T-helper 1 cell treated with Interleukin-12 subunit alpha and Interleukin-12 subunit beta and Interleukin-4 antibody, amounts not matched to agents 30 ng/mL and 1 ng/mL, for 36 hours (primary cell): ENCODE measurements around the gene B4GALT6. TPM values are rescaled to one million over a fixed set of nuclear protein-coding genes. Genes with fewer than 3 reads are reported as not detected.

ENCODE experiments used
- intact Hi-C: fragments of 100-400 bp; cut with micrococcal nuclease; formaldehyde crosslinking; loops from one replicate; pipeline ENCODE4 v1.15.1; 2024
- total RNA-seq: library from RNA; stranded (reverse); gene quantifications from 2 replicates; pipeline ENCODE4 v1.2.3, GENCODE V29; 2022

Gene B4GALT6
- total RNA-seq, 1 donor from 2014 or later, result 2.0 TPM

DNA sequence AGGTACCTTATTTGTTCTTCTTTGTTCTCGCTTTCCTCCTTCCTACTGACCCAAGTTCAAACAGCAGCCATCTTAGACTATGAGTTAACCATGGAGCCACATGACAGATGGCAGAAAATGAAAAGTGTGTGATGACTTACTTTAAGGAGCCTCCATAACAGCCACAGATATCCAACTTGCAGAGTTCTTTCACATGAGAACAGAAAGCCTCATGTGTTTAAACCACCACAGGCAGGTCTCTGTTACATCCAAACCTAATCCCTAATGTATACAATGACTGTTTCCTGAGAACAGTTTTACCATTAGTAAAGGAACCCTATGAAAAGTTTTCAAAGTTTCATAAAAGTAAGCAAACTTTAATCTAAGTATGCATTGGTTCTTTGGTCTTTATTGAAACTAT lies 20.3 kb downstream of the B4GALT6 start:
- intact Hi-C loops, result no loop called here

GRCh38 chr18:31661965-31662364 lies 22.4 kb downstream of the B4GALT6 start:
- intact Hi-C loops, result no loop called here

- intact Hi-C loops, result no loop called here
Observed at GRCh38 chr18:31660763-31661162, 23.6 kb downstream of the B4GALT6 start.

- intact Hi-C loops, result loop anchor here (2.0 to 5.0 kb wide), 3 partner anchors 21 to 358 kb away; partner anchors contain the start of gene RNF125
Observed at GRCh38 chr18:31659576-31660177, 24.7 kb downstream of the B4GALT6 start.

DNA sequence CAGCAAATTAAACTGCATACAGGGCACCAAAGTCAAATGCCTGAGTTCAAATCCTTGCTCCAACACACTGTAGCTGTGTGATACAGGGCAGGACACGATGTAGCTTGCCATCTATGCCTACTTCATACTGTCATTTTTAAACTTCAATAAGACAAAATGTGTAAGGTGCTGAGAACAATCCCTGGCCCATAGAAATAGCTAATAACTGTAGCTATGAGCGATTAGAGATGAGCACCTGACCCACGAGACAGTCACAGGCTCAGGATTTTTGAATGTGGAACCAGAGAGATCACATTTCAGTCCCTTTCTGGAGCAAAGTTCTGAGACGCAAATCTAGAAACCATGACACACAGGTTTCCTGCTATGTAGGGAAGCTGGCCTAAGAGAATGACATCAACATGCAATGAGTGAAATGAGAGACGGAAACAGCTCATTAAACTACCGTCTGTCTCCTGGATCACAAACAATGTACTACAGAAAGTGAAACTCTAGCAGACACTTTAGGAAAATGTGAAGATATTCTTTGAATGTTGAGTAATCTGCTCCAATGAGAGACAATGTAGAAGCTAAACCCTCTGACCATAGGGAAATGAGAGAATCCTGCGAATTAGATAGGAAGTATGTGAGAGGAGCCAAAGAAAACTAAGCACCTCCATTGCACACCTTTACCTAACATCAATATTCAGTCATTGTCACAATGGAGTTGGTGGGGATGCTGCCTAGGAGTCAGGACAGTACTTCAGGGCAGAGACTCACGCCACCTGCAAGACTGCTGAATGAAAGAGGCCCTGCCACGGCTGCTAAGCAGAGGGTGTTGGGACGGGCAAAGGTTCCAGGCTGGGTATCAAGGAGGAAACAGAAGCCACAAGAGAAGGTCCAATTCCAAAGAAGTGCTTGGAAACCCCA lies 25.5 kb downstream of the B4GALT6 start:
- intact Hi-C loops, result loop anchor here (2.0 to 5.0 kb wide), 3 partner anchors 22 to 358 kb away; partner anchors contain the start of gene RNF125

DNA sequence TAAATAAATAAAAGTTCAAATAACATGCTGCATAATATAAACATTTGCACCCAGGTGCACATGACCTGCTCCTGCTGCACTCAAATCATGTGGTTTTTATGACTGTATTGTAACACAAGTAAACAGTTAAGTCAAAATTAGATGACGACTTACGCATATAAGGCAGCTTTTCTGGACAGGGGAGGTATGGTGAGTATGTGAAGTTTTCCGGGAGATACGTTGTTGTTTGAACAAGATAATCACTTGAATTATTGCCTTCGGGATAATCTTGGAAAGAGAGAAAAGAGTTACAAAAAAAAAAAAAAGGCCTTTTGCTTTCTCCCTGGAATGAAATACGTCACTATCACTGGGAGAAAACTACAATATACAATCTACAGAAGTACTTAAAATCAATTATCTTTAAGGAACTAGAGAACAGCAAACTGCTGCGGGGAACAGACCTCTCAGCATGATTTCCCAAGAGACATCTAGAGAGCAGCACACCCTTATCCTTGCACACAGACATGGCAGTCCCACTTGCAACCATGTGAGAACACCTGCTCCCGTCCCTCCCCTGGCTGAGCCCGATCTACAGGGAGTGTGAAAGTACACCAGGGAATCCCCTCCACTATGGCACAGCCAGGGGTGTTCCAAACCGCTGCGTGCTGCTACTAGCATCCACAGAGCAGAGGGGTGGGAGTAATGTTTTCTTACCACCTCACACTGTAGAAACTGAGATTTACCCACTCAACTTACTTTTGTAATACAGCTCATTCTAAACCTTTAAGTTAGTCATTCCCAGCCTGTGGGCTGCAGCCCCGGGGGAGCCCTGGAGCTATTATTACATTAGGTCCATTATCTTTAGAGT lies 26.3 kb downstream of the B4GALT6 start:
- intact Hi-C loops, result loop anchor here (2.0 to 5.0 kb wide), 3 partner anchors 23 to 359 kb away; partner anchors contain the start of gene RNF125

DNA sequence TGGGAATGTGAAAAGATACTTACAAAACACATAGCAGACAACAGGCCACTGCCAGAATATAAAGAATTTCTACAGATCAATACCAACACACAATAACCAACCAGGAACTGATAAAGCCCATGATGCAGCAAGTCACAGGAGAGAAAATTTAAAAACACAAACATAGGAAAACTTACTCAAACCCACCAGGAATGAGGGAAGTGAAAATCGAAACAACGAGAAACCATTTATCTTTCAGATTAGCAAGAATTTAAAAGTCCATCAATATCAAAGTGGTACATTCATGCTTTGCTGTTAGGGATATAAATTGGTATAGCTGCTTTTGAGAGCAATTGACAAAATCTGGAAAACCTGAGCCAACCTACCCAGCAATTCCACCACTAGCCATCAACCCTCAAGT lies 27.6 kb downstream of the B4GALT6 start:
- intact Hi-C loops, result loop anchor here (5.0 kb wide), 2 partner anchors 36 to 361 kb away; partner anchors contain the start of gene RNF125

DNA sequence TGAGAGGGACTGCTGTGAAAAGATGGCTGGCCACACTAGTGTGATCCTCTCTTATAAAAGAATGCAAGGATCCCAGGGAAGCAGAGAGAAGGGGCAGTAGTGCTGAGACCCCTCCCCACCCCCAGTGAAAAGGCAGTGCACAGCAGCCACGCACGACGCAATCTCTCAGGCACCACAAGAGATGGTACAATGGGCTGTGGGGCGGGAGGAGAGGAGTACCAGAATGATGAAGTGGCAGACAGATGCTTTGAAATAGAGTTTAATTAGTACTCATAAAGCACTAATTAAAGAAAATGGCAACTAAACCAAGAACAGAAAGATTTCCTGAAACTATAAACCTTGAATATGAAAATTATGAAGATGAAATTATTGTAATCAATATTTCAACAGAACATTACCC lies 29.0 kb downstream of the B4GALT6 start:
- intact Hi-C loops, result loop anchor here (5.0 kb wide), 2 partner anchors 37 to 362 kb away; partner anchors contain the start of gene RNF125

DNA sequence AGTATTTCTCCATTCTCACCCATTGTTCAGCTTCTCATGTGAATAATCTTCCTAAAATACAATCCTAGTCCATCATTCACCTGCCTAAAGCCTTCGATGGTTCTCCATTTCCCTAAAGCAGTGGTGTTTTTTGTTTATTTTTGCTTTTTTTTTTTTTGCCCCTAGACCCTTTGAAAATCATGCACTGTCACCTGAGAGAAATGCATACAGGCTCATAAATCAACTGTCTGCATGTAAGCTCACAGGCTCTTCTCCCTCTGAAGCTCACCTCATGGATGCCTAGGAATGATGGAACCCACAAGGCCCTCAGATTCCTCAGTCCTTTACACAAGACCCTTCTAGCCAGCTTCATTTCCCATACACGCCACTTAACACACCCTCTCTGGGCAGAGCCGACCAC lies 31.5 kb downstream of the B4GALT6 start:
- intact Hi-C loops, result no loop called here

DNA sequence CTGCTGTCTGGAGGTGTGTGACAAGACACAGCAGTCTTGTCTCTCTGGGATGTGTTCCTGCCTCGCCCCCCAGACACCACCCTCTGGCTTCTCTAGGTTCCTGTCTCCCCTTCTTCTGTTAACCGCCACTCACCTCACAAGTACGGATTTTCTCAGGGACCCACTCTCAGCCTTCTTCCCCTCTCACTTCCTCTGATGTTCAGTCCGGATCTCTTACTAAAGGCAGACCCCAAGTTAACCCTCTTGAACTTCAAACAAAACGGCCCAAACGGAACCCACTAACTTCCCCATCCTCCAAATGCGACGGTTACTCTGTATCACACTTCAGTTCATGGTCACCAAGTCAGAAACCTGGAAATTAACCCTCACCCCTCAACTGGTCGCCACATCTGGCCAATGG lies 32.0 kb downstream of the B4GALT6 start:
- intact Hi-C loops, result no loop called here

- intact Hi-C loops, result no loop called here
Observed at GRCh38 chr18:31651369-31651768, 33.0 kb downstream of the B4GALT6 start.

- intact Hi-C loops, result no loop called here
Observed at GRCh38 chr18:31649978-31650719, 34.2 kb downstream of the B4GALT6 start.

- intact Hi-C loops, result no loop called here
Observed at GRCh38 chr18:31649449-31649848, 34.9 kb downstream of the B4GALT6 start.

DNA sequence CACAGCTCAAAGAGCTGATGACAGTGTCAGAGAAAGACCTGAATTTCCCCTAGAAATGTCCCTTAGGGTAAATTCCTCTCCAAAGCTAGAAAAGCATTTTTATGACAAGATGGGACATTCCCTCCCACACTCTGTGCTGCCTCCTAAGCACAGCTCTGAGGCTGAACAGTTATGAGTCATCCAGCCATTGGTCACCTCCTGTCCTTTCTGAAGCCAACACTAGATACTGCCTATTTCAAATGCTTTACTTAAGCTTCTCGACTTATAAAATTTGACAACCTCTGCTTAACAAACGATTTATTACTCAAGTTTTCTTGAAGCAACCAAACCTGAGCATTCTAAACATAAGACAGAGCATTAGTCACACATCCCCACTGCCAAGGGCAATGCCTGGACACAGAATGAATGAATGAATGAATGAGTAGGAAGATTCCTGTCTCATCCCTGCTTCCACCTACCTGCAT lies 35.4 kb downstream of the B4GALT6 start:
- intact Hi-C loops, result no loop called here

GRCh38 chr18:31648458-31648857 lies 35.9 kb downstream of the B4GALT6 start:
- intact Hi-C loops, result no loop called here

DNA sequence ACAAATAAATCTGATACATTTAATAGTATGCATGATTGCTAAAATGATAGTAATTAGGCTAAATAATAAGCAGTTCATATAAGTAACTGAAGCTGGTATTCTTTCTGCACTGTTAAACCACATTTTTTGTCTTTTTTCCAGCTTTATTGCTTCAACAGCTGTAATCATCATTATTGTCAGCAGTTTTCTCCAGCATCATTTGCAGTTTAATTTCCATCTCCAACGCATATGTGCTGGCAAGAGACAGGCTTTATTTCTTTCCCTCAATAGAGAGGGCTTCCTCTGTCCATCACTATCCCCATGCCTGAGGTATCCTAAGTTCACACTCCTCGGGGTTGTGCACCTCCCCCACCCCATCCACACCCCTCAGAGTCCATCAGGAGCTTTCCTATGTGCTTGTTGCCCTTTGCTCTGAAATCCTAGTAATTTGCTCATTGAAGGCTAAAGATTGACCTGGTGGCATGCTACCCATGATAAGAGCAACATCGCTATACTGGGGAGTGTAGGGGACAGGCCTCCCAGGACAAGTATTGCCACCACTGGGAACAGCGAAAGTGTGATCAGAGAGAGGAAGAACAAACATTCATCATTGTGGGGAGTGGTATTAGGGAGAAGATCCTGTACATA lies 37.1 kb downstream of the B4GALT6 start:
- intact Hi-C loops, result no loop called here

- intact Hi-C loops, result no loop called here
Observed at GRCh38 chr18:31646332-31647126, 37.9 kb downstream of the B4GALT6 start.

DNA sequence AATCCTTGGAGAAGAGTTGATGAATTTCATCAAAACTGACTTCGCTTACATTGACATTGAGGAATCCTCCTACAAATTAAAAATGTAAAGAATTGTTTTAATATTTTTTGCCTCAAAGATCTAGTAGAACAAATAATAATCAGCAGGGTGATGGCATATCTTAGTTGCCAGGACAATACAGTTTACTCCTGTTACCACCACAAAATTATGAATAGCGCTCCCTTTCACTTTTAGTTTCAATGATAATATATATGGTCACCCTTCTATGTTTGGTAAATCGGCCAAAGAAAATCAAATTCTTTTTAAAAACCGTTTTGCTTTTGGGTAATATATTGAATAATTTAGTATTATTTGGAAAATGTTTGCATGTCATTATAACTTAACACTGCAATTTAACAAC lies 39.0 kb downstream of the B4GALT6 start:
- intact Hi-C loops, result no loop called here

DNA sequence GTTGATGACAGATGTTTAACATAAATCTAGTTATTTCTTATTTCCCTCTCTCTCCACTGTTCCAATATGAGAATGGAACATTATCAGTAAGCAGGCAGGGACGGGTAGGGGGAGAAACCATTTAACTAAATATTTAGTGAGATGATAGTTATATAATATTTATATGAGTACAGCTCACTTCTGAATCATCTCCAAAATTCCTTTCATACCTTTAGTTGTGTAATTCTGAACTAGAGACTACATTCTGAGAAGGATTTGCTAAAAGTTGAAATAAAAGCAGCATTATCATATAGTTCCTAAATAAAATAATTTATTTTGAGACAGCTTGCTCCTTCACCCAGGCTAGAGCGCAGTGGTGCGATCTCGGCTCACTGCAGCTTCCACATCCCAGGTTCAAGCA lies 41.4 kb downstream of the B4GALT6 start:
- intact Hi-C loops, result no loop called here
